ENCODE results near the gene ALDH1L1.

Gene ALDH1L1

GRCh38 chr3:126121074-126121473, 59.3 kb downstream of the ALDH1L1 start:
- H3K4me3 ChIP-seq (ENCODE audit: low read depth, low read length), result no peak overlapping the region

GRCh38 chr3:126119976-126120375, 60.4 kb downstream of the ALDH1L1 start:
- no peak for TF ChIP-seq CTCF (conservative IDR thresholded peaks at IDR 0.05; ENCODE audit: low read depth, low read length)
- no peak for DNase-seq (ENCODE audit: low read depth)
- no peak overlapping the region for H3K4me3 ChIP-seq (ENCODE audit: low read depth, low read length)

More at GRCh38 chr3:126121074-126121473, 59.3 kb downstream of the ALDH1L1 start:
- DNase-seq (ENCODE audit: low read depth), result no peak
- no peak for TF ChIP-seq CTCF (conservative IDR thresholded peaks at IDR 0.05; ENCODE audit: low read depth, low read length)

- no peak for TF ChIP-seq CTCF (conservative IDR thresholded peaks at IDR 0.05; ENCODE audit: low read depth, low read length)
- no peak for DNase-seq (ENCODE audit: low read depth)
- H3K4me3 ChIP-seq (ENCODE audit: low read depth, low read length), result no peak overlapping the region
Measured at GRCh38 chr3:126119008-126119675, 61.2 kb downstream of the ALDH1L1 start.

GRCh38 chr3:126118591-126118990, 61.8 kb downstream of the ALDH1L1 start:
- DNase-seq (ENCODE audit: low read depth), result no peak
- no peak for TF ChIP-seq CTCF (conservative IDR thresholded peaks at IDR 0.05; ENCODE audit: low read depth, low read length)
- H3K4me3 ChIP-seq (ENCODE audit: low read depth, low read length), result no peak overlapping the region

GRCh38 chr3:126117786-126118185, 62.6 kb downstream of the ALDH1L1 start:
- H3K4me3 ChIP-seq (ENCODE audit: low read depth, low read length), result no peak overlapping the region
- TF ChIP-seq CTCF (conservative IDR thresholded peaks at IDR 0.05; ENCODE audit: low read depth, low read length), result no peak
- DNase-seq (ENCODE audit: low read depth), result no peak

- no peak for TF ChIP-seq CTCF (conservative IDR thresholded peaks at IDR 0.05; ENCODE audit: low read depth, low read length)
- no peak for DNase-seq (ENCODE audit: low read depth)
- no peak overlapping the region for H3K4me3 ChIP-seq (ENCODE audit: low read depth, low read length)
Measured at GRCh38 chr3:126117212-126117611, 63.2 kb downstream of the ALDH1L1 start.

- H3K4me3 ChIP-seq (ENCODE audit: low read depth, low read length), result no peak overlapping the region
- TF ChIP-seq CTCF (conservative IDR thresholded peaks at IDR 0.05; ENCODE audit: low read depth, low read length), result no peak
- no peak for DNase-seq (ENCODE audit: low read depth)
Measured at GRCh38 chr3:126116526-126116925, 63.9 kb downstream of the ALDH1L1 start.

Measured in choroid plexus epithelial cell (primary cell).